NOMO-1 (cell line): ENCODE measurements around the gene ATP8A1.
"Not testable (repeated sequence)": the region's sequence is repeated elsewhere in the genome, so short reads cannot be mapped to it uniquely, and the experiment has no call there.

Experiments
- DNase-seq, 2 experiments: peaks; one replicate each; lab custom pipeline; 2025; ENCODE audit not compliant: unreplicated experiment in 2 of 2; lab: John Stamatoyannopoulos, UW

The ATP8A1 gene

DNA sequence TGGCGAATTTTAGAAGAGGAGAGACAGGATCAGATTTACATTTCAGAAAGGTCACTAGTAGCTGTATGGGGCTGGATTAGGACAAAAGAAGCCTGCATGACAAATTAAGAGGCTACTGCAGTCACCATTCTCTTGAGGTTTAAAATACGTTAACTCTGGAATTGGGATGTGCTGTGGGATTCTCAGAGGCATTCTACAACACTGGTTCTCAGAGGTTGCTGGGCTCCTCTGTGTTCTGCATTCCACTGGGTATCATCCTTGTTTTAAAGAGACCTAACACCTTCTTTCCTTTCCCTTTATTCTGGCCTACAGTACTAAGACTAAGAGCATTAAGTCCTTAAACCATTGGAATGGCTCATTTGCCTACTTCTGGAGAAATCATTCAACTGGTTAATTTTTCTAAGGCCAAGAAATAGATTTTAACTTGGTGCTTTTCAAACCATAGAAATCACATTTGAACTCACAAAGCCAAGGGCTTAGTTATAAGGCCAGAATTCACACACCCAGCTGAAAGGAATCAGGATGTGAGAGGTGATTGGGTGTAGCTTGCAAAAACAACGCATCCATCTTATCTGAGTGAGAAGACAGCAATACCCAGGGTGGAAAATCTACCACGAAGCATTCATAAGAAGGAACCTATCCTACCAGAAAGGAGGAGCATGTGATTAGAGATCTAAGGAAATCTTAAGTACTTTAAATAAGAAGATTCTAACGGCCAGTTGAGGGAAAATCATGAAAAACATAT is 143.0 kb downstream of the ATP8A1 start:
- no peak for DNase-seq

DNA sequence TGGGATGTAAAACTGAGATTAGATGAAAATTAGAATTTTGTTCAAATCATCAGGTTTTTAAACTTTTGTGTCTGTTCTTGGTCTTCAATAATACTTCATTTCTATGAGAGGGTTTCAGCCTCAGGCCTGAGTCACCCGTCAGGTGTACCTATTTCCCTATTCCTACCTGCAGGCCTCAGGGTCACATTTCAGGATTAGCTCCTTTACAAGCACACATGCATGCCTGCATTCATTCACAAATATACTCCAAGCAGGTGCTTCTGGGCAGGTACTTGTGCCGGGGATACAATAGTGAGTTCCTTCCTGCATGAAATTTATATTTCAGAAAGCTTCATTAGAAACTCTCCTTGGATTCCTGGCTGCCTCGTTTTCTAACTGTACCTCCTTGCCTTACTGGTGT is 144.7 kb downstream of the ATP8A1 start:
- no peak for DNase-seq

DNA sequence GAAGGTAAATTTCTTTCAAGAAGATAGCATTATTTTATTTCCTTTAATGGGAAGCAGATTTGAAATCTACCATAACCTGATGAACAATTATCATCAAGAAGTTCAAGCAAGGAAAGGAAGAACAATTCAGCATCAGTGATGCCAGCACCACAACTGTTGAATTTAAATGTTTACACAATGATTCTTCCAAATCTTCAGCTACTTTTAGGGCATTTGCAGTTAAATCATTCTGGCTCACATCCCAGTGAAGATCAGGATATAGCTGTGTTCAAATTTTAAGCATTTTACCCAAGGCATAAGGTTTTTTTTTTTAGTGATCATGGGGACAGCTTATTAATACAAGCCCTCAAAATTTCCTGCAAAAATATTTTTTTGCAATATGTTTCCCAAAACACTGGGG is 146.7 kb downstream of the ATP8A1 start:
- DNase-seq = no peak

DNA sequence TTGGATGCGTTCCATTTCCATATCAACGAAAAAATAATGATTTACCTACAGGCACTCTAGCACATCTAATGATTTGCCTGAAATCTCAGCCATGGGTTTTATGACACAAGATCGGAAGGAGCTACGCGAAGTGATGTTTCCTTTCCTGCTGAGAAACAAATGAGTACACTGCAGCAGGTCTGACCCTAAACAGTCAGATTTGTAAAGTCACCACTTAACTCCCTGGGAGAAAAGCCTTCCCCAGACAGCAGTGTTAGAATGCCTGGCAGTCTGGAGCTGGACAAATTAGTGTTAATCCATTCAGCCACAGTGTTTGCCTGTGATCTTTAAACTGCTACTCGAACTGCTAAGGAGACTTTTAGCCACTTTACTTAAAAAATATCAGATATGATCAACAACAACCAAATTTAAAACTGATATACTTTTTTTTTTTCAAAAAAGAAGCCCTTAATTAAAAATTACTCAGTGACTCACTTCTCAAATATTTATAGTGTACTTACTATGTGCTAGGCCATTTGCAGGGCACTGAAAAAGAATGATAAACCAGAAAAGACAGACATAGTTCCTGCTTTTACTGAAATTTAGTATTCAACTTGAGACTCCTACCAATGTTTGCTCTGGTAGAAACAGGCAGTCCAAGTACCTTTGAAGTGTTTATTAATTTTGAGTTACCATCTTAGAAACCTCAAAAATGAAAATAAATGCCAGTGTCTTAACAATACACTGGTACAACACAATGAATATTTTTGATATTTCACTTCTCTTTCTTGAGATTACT is 155.1 kb downstream of the ATP8A1 start:
- DNase-seq = no peak

DNA sequence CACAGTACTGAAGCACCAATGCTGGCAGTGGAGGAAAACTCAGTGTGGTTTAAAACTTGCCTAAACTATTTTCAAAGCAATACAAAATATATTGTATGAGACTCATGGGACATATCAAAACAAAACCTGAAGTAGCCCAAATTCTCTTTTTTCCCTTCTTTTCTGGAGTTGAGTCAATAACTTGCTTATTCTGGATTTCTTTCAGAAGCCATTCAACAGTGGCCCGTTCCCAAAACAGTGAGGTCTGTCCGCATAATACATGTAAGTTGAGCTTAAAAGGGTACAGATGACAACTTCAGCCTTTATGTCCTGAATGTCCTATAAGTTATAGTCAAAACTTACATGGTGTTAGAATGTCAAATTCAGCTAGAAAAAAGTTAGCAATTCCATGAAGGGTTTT is 158.9 kb downstream of the ATP8A1 start:
- DNase-seq = no peak

DNA sequence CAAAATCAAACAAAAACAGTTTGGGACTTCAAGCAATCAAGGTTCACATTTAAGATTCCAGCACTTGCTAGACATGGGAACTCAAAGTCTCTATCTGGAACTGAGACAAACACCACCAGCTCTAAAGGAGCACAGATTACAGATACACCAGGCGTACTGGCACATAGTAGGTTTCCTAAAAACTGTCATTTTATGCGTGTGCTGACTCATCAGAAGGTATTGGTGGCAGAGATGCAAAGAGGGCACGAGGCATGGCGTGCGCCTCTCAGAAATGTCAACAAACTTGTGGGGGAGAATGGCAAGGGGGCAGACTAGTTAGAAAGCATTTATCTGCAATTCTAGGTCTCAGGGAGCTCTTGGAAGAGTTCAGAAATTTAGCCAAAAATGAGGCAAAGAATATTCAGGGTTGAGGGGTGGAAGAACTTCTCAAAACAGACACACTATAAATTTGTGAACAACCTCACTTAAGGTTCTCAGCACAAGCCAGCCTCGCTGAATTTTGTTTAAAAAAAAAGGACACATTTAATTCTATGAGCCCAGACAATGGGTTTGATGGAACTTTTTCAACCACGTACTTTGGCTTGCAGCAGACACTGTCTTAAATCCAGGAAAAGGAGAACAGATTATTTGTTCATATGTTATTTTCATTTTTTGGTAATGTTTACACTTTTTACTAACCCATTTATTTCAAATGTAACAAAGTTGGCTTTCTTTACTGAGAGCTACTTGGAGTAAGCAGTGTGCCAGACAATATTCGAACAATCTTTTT is 159.6 kb downstream of the ATP8A1 start:
- no peak for DNase-seq

DNA sequence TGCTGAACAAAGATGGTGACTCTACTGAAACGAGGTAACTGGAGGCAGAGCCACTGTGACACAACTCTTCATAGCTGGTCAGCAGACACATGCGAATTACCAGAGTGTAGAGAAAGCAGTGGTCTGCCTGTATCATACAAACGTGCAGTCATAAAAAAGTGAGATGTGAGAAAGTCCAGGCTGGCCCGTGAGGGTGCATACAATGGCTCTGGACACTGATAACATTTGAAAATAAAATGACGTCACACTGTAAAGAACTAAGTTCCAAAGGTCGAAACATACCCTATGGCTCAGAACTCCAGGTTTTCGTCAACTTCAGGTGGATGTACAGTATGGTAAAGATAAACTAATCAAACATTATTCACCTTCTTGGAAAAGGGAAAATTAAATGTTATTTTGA is 163.9 kb downstream of the ATP8A1 start:
- no peak for DNase-seq

DNA sequence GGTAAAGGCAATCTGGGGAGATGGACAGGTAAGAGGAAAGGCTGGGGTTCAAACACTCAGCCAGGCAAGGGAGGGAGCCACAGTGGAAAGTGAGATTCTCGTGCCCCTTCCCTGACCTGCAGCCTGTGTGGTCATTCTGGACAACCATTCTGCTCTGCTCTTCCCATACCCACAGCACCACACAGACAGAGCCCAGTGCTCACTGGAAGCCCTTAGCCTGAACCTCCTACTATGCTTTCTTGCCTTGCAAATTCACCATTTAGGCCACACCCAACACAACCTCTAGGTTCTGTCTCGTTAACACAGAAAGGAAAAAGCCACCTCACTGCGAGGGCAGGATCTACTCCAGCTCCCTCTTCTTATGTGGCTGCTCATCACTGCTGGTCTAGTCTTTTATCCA is 166.9 kb downstream of the ATP8A1 start:
- DNase-seq = no peak

DNA sequence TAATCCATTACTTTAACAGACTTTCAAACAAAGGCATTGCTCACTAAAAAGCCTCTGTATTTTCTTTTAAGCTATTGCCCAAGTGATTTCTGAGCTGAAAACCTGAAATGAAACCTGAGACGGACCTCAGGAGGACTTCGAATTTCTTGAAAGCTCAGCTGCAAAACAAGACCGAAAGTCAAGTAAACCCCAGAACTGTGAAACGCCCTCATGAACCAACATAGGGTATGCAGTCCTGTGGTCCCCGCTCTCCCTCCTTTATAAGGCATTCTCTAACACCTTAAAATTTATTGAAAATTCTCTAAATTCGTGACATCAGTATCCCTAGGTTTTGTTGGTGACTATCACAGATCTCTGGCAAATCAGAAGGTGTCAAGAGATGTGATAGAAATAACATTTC is 167.8 kb downstream of the ATP8A1 start:
- DNase-seq = no peak

DNA sequence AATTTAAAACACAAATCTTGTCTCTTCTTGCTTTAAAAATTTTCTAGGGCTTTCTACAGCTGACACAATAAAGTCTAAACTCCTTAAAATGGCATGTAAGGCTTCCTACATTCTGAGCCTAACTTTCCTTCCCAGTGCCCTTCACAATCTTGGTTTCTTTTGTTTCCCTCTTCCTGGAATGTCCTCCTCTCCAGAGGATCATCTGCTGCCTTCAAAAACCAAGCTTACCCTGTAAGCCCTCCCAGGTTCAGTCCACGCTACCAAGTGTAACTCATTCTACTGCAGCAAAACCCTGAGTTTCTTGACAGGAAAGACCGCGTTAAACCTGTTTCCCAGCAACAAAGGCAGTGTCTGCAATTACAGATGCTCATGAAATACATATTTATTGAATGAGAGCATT is 168.4 kb downstream of the ATP8A1 start:
- no peak for DNase-seq

DNA sequence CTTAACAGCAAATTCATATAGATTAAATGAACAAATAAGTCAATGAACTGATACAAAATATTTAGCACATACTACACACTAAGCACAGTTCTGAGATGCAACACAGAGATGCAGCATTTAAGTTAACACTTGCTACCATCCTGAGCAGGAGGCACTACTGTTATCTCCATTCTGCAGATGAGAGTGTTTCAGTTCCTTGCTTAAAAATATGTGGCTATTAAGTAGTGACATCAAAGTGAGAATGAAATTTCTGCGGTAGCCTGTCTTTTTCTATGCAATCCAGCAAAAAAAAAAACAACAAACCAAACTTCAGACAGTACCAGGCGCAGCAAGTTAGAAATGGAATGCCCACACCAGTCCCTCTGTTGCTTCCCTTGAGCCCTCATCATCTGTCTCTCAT is 168.8 kb downstream of the ATP8A1 start:
- no peak for DNase-seq

DNA sequence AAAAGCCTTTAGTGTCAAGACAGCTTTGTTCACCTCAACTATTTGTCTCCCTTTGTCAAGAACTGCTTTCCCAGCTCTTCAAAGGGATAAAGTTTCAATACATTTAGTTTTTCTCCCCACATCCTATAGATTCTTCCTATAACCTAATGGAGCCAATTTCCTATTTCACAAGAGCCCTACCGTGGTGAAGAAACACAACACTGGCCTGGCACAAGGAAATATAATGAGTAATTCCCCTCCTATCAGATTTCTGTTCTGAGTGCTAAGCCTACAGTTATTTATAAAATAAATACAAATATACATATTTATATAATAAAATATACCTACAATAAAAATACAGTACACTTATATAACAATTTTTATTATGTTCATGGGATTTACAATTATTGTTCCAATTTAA is 169.7 kb downstream of the ATP8A1 start:
- no peak for DNase-seq

DNA sequence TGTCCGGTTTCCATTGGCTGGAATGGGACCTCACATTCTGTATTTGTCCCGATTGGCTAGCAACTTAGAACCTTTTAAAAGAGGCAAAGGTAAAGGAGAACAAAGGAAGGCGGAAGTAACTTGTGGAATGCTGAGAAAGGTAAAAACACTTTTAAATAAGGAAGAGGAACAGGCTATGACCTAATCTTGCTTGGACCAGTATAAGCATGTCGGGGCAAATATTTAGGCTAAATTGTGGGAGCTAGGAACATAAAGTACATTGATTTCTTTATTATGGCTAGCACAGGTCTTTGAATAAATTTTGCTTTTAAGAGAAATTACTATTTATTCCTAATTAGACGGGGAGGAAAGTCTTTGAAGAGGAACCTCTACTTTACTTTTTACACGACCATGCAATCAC is 170.7 kb downstream of the ATP8A1 start:
- DNase-seq = not testable (repeated sequence)

DNA sequence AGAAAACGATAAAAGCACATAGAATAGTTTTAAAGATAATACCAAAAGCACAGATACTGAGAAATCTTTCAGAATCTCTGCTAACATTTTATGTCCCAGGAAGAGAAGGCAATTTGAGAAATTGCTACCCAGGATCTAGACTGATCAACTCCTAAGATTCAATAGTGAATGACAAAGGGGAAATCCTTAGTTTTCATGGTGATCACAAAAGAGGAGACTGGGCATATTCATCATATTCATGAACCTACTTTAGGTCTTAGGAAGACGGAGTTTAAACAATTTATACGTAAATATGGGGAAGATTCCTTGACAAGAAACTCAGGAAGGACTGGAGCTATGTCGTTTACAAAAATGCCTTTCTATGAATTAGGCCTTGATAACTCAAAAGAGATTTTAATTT is 172.3 kb downstream of the ATP8A1 start:
- no peak for DNase-seq

DNA sequence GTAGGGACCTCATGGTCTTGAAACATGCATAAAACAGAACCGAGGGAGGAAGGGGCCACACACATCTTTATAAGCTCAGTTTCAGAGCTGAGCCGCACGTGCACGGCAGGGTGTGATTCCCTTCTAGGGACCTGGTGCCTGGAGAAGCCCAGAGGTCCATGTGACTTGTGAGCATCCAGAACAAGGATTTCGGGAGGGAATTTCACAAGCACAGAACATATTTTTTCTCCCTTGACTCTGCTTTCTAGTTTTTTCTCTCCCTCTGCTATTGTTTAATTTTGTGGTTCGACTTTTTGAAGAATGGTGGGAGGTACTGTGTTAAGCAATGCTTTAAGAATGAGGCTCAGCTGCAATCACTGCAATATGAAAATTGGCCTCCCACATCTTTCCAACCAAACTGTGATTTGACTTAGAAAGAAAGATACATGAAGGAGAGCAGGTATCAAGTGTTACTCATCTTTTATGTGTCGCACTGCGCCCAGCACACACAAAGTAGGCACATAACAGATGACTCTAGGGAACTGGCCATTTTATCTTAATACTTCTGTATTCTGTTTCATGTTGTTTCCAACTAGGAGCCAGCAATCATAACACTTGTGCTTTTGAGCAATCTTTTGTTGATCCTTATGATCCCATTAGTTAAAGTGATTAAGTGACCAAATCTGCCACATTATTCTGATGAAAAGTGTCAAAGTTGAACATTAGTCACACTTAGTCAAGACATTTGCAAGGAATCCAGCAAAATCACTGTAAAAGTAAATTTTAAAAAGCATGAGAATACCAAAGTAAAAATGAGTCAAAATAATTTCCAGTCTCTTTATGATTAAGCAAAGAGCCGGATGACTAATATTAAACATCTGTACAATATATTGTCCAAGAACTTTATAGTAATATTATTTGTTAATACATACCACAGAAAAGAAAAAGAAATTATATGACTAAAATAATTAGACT is 173.2 kb downstream of the ATP8A1 start:
- DNase-seq = no peak

DNA sequence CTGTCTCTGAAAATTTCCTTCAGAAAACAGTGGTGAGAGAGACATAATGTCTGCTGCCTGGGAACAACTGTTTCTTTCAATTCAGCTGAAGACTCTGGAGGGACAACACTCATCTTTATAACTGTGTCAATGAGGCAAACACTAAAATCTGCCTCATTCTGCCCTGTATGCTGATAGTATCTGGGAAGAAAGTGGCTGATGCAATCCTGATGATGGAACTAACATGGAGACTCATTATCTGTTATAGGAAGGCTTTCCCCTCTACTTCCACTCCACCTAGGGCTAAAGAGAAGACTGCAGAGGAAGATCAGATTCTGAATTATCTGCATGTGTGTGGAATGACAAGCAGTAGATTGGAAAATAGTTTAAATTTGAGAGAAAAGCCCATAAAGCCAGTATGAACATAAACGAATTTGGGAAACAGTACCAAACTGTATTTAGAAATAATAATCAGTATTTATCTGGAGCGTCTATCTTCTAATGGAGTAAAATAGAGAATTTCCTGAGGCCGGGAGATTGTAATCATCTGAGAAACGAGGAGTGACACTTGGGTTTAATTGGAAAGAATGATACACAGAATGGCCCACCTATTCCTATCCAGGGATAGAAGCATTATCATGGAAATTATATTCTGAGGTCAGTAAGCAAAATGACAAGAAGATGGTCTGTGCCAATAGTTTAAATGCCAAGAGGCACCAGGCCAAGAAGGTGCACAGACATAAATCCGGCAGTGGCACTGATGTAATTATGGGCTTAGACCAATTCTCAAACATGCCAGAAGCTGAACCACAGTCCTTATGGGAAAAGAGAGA is 174.2 kb downstream of the ATP8A1 start:
- no peak for DNase-seq

DNA sequence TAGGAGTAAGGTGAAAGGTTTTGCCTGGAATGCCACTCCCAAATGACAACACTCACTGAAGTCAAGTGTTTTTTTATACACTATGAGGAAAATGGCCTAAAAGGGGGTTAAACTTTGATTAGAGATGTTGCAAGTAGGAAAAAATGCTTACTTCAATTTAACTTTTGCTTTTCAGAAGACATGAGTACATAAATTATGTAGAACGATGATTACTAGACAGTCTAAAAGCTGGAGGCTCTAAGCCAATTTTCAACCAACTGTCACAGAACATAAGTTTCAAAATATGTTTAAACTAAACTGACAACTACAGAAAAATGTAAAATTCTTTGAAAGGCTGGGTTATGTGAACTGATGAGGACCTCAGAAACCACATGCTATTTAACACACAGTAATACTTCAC is 176.2 kb downstream of the ATP8A1 start:
- DNase-seq = no peak

DNA sequence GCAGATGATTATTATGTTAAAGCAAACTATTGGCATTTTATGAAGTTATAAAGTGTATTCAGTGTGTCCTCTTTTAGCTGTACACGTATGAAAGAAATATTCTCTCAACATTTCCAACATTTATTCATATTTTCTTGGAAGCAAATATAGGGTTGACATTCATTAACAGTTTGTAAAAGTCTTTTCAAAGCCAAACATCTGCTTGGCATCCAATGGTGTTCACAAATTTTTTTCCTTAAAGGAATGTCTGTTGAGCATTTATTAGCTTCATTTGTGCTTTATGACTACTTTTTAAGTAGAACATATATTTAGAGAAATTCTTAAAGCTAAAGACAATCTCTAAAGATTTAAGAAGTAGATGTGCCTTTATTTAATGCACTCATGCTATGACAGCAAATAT is 176.6 kb downstream of the ATP8A1 start:
- no peak for DNase-seq

DNA sequence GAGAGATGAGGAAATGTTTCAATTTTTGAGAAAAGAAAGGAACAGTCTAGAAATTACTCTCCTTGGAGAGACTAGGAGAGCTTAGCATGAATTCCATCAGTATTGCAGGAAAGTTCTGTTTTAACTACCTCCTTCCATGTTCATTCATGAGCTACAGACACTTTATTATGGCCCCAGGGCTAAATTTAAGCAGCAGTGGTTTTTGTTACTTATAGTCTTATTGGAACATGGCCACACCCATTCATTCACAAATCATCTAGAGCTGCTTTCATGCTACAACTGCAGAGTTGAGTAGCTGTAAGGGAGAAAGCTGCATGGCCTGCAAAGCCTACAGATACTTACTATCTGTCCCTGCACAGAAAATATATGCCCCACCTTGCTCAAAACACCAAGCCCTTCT is 178.0 kb downstream of the ATP8A1 start:
- DNase-seq = no peak

DNA sequence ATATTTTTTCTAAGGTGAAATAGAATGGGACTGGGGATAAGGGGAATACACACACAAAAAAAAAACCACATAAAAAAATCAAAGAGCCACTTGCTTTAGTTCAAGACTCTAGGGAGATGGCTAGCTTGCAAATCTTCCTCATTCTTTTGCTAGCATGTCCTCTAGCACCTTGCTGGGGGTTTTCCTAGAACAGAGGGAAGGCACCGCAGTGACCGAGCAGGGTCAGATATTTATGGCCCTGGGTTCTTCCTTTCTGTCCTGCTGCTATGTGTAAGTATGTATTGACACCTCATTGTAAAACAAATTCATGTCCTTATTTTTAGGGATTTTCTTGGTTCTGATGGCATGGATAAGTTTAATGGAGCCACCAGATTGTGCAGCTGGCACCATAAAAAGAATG is 178.4 kb downstream of the ATP8A1 start:
- DNase-seq = no peak
